PC-9 (cell line): ENCODE data around the gene UBAP2. TPM values are rescaled to one million over a fixed set of nuclear protein-coding genes. Genes with fewer than 3 reads are reported as not detected.

Experiments
- BruUV-seq: library from RNA; stranded (reverse); fragments of 400-500 nt; replicated peaks from 2 replicates; lab custom pipeline; 2021; lab: Mats Ljungman, UMichigan
- CTCF ChIA-PET: fragments of 300-600 bp; sonication (Branson Sonifier 250); formaldehyde crosslinking; loops from one replicate; lab custom pipeline; 2022; ENCODE audit warnings: antibody characterized with exemption; lab: Charles Lee
- POLR2A ChIA-PET: fragments of 300-600 bp; sonication (Branson Sonifier 250); formaldehyde crosslinking; loops from one replicate; lab custom pipeline; 2022; ENCODE audit warnings: antibody characterized with exemption; ENCODE audit not compliant: unreplicated experiment; lab: Charles Lee
- DNase-seq, 2 experiments: peaks; one replicate each; pipeline versions ENCODE4 v3.0.0 to v3.0.0-alpha.2; 2015 to 2022; ENCODE audit warnings: mixed read lengths in 1 of 2
- H2AFZ ChIP-seq: fragments of 200-600 bp; sonication (generic); 2 replicates; pipeline ENCODE4 v1.8.1; 2017; ENCODE audit warnings: antibody characterized with exemption
- H3F3A ChIP-seq: fragments of 200-600 bp; sonication (generic); 2 replicates; pipeline ENCODE4 v1.8.1; 2017; ENCODE audit warnings: antibody characterized with exemption, mild to moderate bottlenecking, low read depth; ENCODE audit not compliant: insufficient read depth
- H3K27ac ChIP-seq: fragments of 200-600 bp; sonication (generic); 2 replicates; pipeline ENCODE4 v1.6.1; 2016; ENCODE audit warnings: mixed run types
- H3K27me3 ChIP-seq: fragments of 200-600 bp; sonication (generic); 2 replicates; pipeline ENCODE4 v1.6.1; 2016; ENCODE audit warnings: low read depth, mixed run types; ENCODE audit not compliant: insufficient read depth
- H3K36me3 ChIP-seq: fragments of 200-600 bp; sonication (generic); 2 replicates; pipeline ENCODE4 v1.6.1; 2016; ENCODE audit warnings: low read depth, mixed run types
- H3K4me1 ChIP-seq: fragments of 200-600 bp; sonication (generic); replicated peaks from 2 replicates; pipeline ENCODE4 v1.6.1; 2016; ENCODE audit warnings: mixed run types; ENCODE audit not compliant: insufficient read depth
- H3K4me2 ChIP-seq: fragments of 200-600 bp; sonication (generic); 2 replicates; pipeline ENCODE4 v1.6.1; 2017; ENCODE audit warnings: mixed run types
- H3K4me3 ChIP-seq: fragments of 200-600 bp; sonication (generic); 2 replicates; pipeline ENCODE4 v1.6.1; 2016; ENCODE audit warnings: mixed run types
- H3K79me2 ChIP-seq: fragments of 200-600 bp; sonication (generic); 2 replicates; pipeline ENCODE4 v1.6.1; 2017; ENCODE audit warnings: low read depth, mixed run types
- H3K9me2 ChIP-seq: fragments of 200-600 bp; sonication (generic); 2 replicates; pipeline ENCODE4 v1.8.1; 2017; ENCODE audit warnings: mild to moderate bottlenecking; ENCODE audit not compliant: insufficient read depth
- H3K9me3 ChIP-seq: fragments of 200-600 bp; sonication (generic); 2 replicates; pipeline ENCODE4 v1.8.1; 2016; ENCODE audit warnings: low read depth; ENCODE audit not compliant: insufficient read depth
- H4K20me1 ChIP-seq: fragments of 200-600 bp; sonication (generic); 2 replicates; pipeline ENCODE4 v1.8.1; 2017; ENCODE audit not compliant: insufficient read depth
- EZH2 ChIP-seq: fragments of 200-600 bp; sonication (generic); IDR thresholded peaks from 2 replicates; pipeline ENCODE4 v1.8.0; 2017; ENCODE audit warnings: antibody characterized with exemption, low read depth
- intact Hi-C: fragments of 100-400 bp; cut with micrococcal nuclease; formaldehyde crosslinking; loops from one replicate; pipeline ENCODE4 v1.10.0; 2022; ENCODE audit not compliant: unreplicated experiment
- total RNA-seq: library from RNA; stranded (reverse); gene quantifications from 2 replicates; pipeline ENCODE4 v1.2.3, GENCODE V29; 2021
- TF ChIP-seq, protein P1 (sequence below): fragments of 200-600 bp; sonication (generic); conservative IDR thresholded peaks from 2 replicates; pipeline ENCODE4 v1.6.1; 2017; ENCODE audit warnings: mixed run types, antibody characterized with exemption, mild to moderate bottlenecking, moderate library complexity

The UBAP2 gene
- total RNA-seq, 1 experiment from 2014 or later, result 27.6 TPM

- H3K27ac ChIP-seq, result no peak overlapping the region
- intact Hi-C loops, result no loop called here
- no peaks in the 10 kb centered on the region for H4K20me1 ChIP-seq
- POLR2A ChIA-PET, result no interaction called here
- no peaks in the 10 kb centered on the region for H3K36me3 ChIP-seq
- no peak overlapping the region for H3K4me2 ChIP-seq
- no TSS peak for BruUV-seq
- H3K79me2 ChIP-seq, result no peaks in the 10 kb centered on the region
- no peaks in the 10 kb centered on the region; the same call in 1 of the 2 replicates for H3F3A ChIP-seq
- H2AFZ ChIP-seq, result no peak overlapping the region
- no peak overlapping the region for H3K4me3 ChIP-seq
- no peaks in the 10 kb centered on the region for H3K4me1 ChIP-seq
- H3K9me3 ChIP-seq, result no peaks in the 10 kb centered on the region
- CTCF ChIA-PET, result no interaction called here
- H3K9me2 ChIP-seq, result no peaks in the 10 kb centered on the region
- no peak for DNase-seq
- TF ChIP-seq EZH2, result no peak
- TF ChIP-seq, protein P1, sequence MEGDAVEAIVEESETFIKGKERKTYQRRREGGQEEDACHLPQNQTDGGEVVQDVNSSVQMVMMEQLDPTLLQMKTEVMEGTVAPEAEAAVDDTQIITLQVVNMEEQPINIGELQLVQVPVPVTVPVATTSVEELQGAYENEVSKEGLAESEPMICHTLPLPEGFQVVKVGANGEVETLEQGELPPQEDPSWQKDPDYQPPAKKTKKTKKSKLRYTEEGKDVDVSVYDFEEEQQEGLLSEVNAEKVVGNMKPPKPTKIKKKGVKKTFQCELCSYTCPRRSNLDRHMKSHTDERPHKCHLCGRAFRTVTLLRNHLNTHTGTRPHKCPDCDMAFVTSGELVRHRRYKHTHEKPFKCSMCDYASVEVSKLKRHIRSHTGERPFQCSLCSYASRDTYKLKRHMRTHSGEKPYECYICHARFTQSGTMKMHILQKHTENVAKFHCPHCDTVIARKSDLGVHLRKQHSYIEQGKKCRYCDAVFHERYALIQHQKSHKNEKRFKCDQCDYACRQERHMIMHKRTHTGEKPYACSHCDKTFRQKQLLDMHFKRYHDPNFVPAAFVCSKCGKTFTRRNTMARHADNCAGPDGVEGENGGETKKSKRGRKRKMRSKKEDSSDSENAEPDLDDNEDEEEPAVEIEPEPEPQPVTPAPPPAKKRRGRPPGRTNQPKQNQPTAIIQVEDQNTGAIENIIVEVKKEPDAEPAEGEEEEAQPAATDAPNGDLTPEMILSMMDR, result no peak
- H3K27me3 ChIP-seq, result no peaks in the 10 kb centered on the region
Observed at GRCh38 chr9:34084562-34084961, 35.9 kb upstream of the UBAP2 start.

DNA sequence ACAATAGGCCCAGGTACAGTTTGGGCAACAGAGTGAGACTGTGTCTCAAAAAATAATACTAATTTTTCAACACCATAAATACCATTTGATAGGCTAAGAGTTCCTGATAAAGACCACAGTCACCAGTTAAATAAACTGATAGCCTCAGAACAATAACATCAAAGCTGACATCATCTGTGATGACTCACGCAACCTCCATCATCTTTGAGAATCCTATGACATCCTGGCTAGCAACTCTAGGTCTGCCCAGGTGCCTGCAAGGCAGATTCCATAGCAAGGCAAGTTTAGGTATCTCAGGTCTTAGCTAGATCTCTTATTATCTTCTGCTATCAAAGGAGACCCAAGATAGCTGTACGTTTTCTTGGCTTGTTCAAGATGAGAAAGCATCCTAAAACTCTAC is 30.5 kb upstream of the UBAP2 start:
- Histone ChIP-seq H3K79me2 (no peaks in the 10 kb centered on the region), H4K20me1 (no peaks in the 10 kb centered on the region), H3F3A (no peaks in the 10 kb centered on the region; the same call in 1 of the 2 replicates), H3K4me2 (no peak overlapping the region), H3K4me1 (no peaks in the 10 kb centered on the region), H2AFZ (no peak overlapping the region), H3K4me3 (no peak overlapping the region), H3K27ac (no peak overlapping the region), H3K27me3 (no peaks in the 10 kb centered on the region), H3K9me3 (no peaks in the 10 kb centered on the region), H3K36me3 (no peaks in the 10 kb centered on the region), H3K9me2 (no peaks in the 10 kb centered on the region)
- TF ChIP-seq, protein P1, result no peak
- TF ChIP-seq EZH2, result no peak
- intact Hi-C loops, result no loop called here
- peak; percentile 22 to 62 for DNase-seq
- CTCF ChIA-PET, result no interaction called here
- POLR2A ChIA-PET, result interaction anchor here (0.5 to 0.7 kb wide), 2 partner anchors 31 to 63 kb away, joined by 3 to 22 read pairs; no protein-coding TSS in a partner anchor
- BruUV-seq, result no TSS peak

DNA sequence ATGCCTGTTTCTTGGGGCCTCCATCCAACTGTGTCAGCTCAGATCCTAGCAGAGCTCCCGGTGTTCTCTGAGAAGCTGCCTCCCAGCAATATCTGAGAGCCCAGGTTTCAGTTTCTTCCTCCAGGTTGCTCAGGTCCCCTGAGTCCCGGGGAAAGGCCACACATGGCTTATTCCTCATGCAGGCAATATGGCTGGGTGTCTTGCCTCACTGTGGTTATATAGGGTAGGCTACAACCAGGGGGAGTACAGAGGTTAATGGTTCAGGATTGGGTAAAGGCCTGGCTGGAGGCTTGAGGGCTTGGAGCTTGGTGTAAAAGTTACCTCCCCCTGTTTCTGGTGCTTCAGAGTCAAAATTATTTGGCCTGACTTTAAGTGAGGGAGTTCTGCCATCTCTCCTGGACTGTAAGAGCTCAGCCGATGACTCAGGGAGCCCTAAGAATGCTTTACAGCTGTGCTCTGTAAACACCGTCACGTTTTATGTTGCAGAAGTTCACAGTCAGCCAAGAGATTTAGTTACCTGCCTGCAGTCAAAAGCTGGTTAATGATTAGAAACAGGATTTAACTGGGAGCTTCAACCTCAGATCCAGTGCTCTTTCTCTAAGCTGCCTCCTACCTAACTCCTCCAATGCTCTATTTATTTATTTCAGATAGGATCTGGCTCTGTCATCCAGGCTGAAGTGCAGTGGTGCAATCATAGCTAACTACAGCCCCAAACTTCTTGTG is 24.3 kb upstream of the UBAP2 start:
- peak; percentile 14 to 50 for DNase-seq
- no peak overlapping the region for H2AFZ ChIP-seq
- BruUV-seq, result no TSS peak
- H3F3A ChIP-seq, result no peaks in the 10 kb centered on the region; the same call in 1 of the 2 replicates
- H4K20me1 ChIP-seq, result no peaks in the 10 kb centered on the region
- peak overlapping the region; percentile 19 for H3K4me2 ChIP-seq
- H3K9me3 ChIP-seq, result no peaks in the 10 kb centered on the region
- peaks cover 8% of the 10 kb centered on the region for H3K4me1 ChIP-seq
- TF ChIP-seq, protein P1, result no peak
- no peak for TF ChIP-seq EZH2
- H3K27me3 ChIP-seq, result no peaks in the 10 kb centered on the region
- no peak overlapping the region for H3K27ac ChIP-seq
- POLR2A ChIA-PET, result interaction anchor here (0.6 to 0.8 kb wide), 3 partner anchors 23 to 70 kb away, joined by 3 to 15 read pairs (median 4); partner anchors contain the start of gene UBAP2
- H3K9me2 ChIP-seq, result no peaks in the 10 kb centered on the region
- intact Hi-C loops, result loop anchor here (1.0 to 5.0 kb wide), 2 partner anchors 26 to 304 kb away; partner anchors contain the start of gene MYORG
- H3K79me2 ChIP-seq, result no peaks in the 10 kb centered on the region
- H3K36me3 ChIP-seq, result no peaks in the 10 kb centered on the region
- no peak overlapping the region for H3K4me3 ChIP-seq
- CTCF ChIA-PET, result interaction anchor here (0.6 to 1.1 kb wide), 4 partner anchors 24 to 257 kb away, joined by 3 to 5 read pairs (median 4); partner anchors contain the start of gene UBAP2
